ENCODE results near the gene CALM3. TPM values are rescaled to one million over a fixed set of nuclear protein-coding genes. Genes with fewer than 3 reads are reported as not detected.

Gene CALM3
- polyA plus RNA-seq, 1 donor (not counting 4 experiments of a cell fraction or from before 2014, with no cell fraction given): 411 TPM

DNA sequence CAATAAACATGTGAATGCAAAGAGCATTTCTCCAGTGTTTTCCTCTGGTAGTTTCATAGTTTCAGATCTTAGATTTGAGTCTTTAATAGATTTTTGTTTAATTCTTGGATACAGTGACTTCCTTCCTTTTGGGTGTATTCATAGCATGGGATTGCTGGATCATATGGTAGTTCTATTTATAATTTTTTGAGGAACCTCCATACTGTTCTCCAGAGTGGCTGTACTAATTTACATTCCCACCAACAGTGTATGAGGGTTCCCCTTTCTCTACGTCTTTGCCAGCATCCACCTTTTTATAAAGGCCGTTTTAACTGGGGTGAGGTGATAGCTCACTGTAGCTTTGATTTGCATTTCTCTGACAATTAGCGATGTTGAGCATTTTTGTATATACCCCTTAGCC, 9.3 kb upstream of the CALM3 start:
- H2AFZ ChIP-seq (ENCODE audit: control insufficient read depth, low read length): no peak overlapping the region
- no peaks in the 10 kb centered on the region for H3K9me3 ChIP-seq (ENCODE audit: control insufficient read depth, low read depth, low read length)
- DNase-seq (ENCODE audit: low read depth, low spot score) (no peak), FAIRE-seq (no peak)
- H4K20me1 ChIP-seq (ENCODE audit: control insufficient read depth, extremely low read depth, insufficient read depth, low read length): no peaks in the 10 kb centered on the region
- H3K9me1 ChIP-seq (ENCODE audit: control insufficient read depth, extremely low read depth, insufficient read depth, low read length): no peaks in the 10 kb centered on the region
- no peak overlapping the region for H3K4me3 ChIP-seq (ENCODE audit: control insufficient read depth in 2 of 3, extremely low read depth in 1 of 3, insufficient read depth in 2 of 3, low read depth in 1 of 3, low read length in 3 of 3)
- dilution Hi-C loops (cut with MboI; ENCODE audit: extremely low pct_ligation_motif_present, low sequenced_read_pairs): no loop called here
- H3K27me3 ChIP-seq (ENCODE audit: control insufficient read depth, extremely low read depth, insufficient read depth, low read length): no peaks in the 10 kb centered on the region
- H3K9ac ChIP-seq (ENCODE audit: control insufficient read depth, extremely low read depth, insufficient read depth, low read length): no peak overlapping the region
- H3K4me2 ChIP-seq (ENCODE audit: control insufficient read depth, extremely low read depth, insufficient read depth, low read depth, low read length): no peak overlapping the region
- H3K79me2 ChIP-seq (ENCODE audit: control insufficient read depth, insufficient read depth, low read length): no peaks in the 10 kb centered on the region
- no peak for TF ChIP-seq CTCF (optimal IDR thresholded peaks at IDR 0.05 in 1 of 3, IDR thresholded peaks at IDR 0.05 in 1 of 3, conservative IDR thresholded peaks at IDR 0.05 in 1 of 3; ENCODE audit: extremely low read depth in 1 of 3, insufficient read depth in 2 of 3, low read length in 3 of 3)
- TF ChIP-seq EZH2 (IDR thresholded peaks at IDR 0.05; ENCODE audit: low read length): no peak
- H3K36me3 ChIP-seq (ENCODE audit: control insufficient read depth in 2 of 2, extremely low read depth in 1 of 2, insufficient read depth in 2 of 2, low read length in 2 of 2): no peaks in the 10 kb centered on the region
- no peaks in the 10 kb centered on the region for H3K4me1 ChIP-seq (ENCODE audit: control insufficient read depth, extremely low read depth, insufficient read depth, low read length)
- H3K27ac ChIP-seq (ENCODE audit: control insufficient read depth, insufficient read depth, low read length): no peak overlapping the region

DNA sequence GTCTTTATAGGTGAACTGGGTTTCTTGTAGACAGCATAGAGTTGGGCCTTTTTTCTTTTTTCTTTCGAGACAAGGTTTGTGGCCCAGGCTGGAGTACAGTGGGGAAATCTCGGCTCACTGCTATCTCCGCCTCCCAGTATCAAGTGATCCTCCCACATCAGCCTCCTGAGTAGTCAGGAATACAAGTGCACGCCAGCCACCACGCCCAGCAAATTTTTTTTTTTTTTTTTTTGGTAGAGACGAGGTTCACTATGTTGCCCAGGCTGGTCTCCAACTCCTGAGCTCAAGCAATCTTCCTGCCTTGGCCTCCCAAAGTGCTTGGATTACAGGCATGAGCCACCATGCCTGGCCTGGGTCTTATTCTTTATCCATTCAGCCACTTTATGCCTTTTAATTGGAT, 5.1 kb upstream of the CALM3 start:
- Histone ChIP-seq H4K20me1 (ENCODE audit: control insufficient read depth, extremely low read depth, insufficient read depth, low read length) (no peaks in the 10 kb centered on the region), H3K4me1 (ENCODE audit: control insufficient read depth, extremely low read depth, insufficient read depth, low read length) (no peaks in the 10 kb centered on the region), H3K9me3 (ENCODE audit: control insufficient read depth, low read depth, low read length) (no peaks in the 10 kb centered on the region), H3K36me3 (ENCODE audit: control insufficient read depth in 2 of 2, extremely low read depth in 1 of 2, insufficient read depth in 2 of 2, low read length in 2 of 2) (no peaks in the 10 kb centered on the region), H3K9ac (ENCODE audit: control insufficient read depth, extremely low read depth, insufficient read depth, low read length) (no peak overlapping the region), H3K4me2 (ENCODE audit: control insufficient read depth, extremely low read depth, insufficient read depth, low read depth, low read length) (no peak overlapping the region), H3K27me3 (ENCODE audit: control insufficient read depth, extremely low read depth, insufficient read depth, low read length) (no peaks in the 10 kb centered on the region), H2AFZ (ENCODE audit: control insufficient read depth, low read length) (no peak overlapping the region), H3K4me3 (ENCODE audit: control insufficient read depth in 2 of 3, extremely low read depth in 1 of 3, insufficient read depth in 2 of 3, low read depth in 1 of 3, low read length in 3 of 3) (no peak overlapping the region), H3K9me1 (ENCODE audit: control insufficient read depth, extremely low read depth, insufficient read depth, low read length) (no peaks in the 10 kb centered on the region), H3K27ac (ENCODE audit: control insufficient read depth, insufficient read depth, low read length) (no peak overlapping the region), H3K79me2 (ENCODE audit: control insufficient read depth, insufficient read depth, low read length) (no peaks in the 10 kb centered on the region)
- no peak for DNase-seq (ENCODE audit: low read depth, low spot score)
- no peak for FAIRE-seq
- dilution Hi-C loops (cut with MboI; ENCODE audit: extremely low pct_ligation_motif_present, low sequenced_read_pairs): no loop called here
- no peak for TF ChIP-seq EZH2 (IDR thresholded peaks at IDR 0.05; ENCODE audit: low read length)
- no peak for TF ChIP-seq CTCF (optimal IDR thresholded peaks at IDR 0.05 in 1 of 3, IDR thresholded peaks at IDR 0.05 in 1 of 3, conservative IDR thresholded peaks at IDR 0.05 in 1 of 3; ENCODE audit: extremely low read depth in 1 of 3, insufficient read depth in 2 of 3, low read length in 3 of 3)
